BE2C (cell line): ENCODE data around the gene GNL1.
"Not testable (repeated sequence)": the region's sequence is repeated elsewhere in the genome, so short reads cannot be mapped to it uniquely, and the experiment has no call there.

ENCODE experiments used
- DNase-seq: peaks from one replicate; pipeline ENCODE4 v3.0.0-alpha.2; 2020
- H3K27me3 ChIP-seq: fragments of 250-450 bp; sonication (Bioruptor Pico); 2 replicates; pipeline ENCODE4 v1.5.1; 2020; ENCODE audit warnings: mild to moderate bottlenecking
- H3K36me3 ChIP-seq: fragments of 250-450 bp; sonication (Bioruptor Pico); 2 replicates; pipeline ENCODE4 v1.5.1; 2020; ENCODE audit warnings: mild to moderate bottlenecking
- H3K4me1 ChIP-seq: fragments of 250-450 bp; sonication (Bioruptor Pico); 2 replicates; pipeline ENCODE4 v1.5.1; 2020
- H3K4me3 ChIP-seq: 2 replicates; pipeline ENCODE4 v1.5.1; 2011; ENCODE audit warnings: low read depth, low read length
- H3K9me3 ChIP-seq: fragments of 250-450 bp; sonication (Bioruptor Pico); 2 replicates; pipeline ENCODE4 v1.5.1; 2020
- TF ChIP-seq, protein P1 (sequence below): IDR thresholded peaks from 2 replicates; pipeline ENCODE4 v1.5.1; 2012; ENCODE audit warnings: mild to moderate bottlenecking, low read depth, low read length

GNL1 gene

DNA sequence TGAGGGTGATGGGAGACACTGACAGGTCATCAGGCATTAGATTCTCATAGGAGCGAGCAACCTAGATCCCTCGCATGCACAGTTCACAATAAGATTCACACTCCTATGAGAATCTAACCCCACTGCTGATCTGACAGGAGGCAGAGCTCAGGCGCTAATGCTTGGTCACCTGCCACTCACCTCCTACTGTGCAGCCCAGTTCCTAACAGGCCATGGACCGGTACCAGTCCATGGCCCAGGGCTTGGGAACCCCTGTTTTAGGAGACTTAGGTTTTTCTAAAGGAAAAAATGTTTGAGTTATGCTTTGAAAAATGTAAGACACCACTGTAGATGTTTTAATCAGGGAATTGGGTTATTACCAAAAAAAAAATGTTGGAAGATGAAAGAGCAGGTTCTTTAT, 60.3 kb downstream of the GNL1 start:
- Histone ChIP-seq H3K36me3 (no peaks in the 10 kb centered on the region), H3K4me3 (no peak overlapping the region), H3K27me3 (peaks cover 35% of the 10 kb centered on the region), H3K9me3 (no peaks in the 10 kb centered on the region), H3K4me1 (no peaks in the 10 kb centered on the region)
- TF ChIP-seq, protein P1, sequence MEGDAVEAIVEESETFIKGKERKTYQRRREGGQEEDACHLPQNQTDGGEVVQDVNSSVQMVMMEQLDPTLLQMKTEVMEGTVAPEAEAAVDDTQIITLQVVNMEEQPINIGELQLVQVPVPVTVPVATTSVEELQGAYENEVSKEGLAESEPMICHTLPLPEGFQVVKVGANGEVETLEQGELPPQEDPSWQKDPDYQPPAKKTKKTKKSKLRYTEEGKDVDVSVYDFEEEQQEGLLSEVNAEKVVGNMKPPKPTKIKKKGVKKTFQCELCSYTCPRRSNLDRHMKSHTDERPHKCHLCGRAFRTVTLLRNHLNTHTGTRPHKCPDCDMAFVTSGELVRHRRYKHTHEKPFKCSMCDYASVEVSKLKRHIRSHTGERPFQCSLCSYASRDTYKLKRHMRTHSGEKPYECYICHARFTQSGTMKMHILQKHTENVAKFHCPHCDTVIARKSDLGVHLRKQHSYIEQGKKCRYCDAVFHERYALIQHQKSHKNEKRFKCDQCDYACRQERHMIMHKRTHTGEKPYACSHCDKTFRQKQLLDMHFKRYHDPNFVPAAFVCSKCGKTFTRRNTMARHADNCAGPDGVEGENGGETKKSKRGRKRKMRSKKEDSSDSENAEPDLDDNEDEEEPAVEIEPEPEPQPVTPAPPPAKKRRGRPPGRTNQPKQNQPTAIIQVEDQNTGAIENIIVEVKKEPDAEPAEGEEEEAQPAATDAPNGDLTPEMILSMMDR: no peak
- no peak for DNase-seq

DNA sequence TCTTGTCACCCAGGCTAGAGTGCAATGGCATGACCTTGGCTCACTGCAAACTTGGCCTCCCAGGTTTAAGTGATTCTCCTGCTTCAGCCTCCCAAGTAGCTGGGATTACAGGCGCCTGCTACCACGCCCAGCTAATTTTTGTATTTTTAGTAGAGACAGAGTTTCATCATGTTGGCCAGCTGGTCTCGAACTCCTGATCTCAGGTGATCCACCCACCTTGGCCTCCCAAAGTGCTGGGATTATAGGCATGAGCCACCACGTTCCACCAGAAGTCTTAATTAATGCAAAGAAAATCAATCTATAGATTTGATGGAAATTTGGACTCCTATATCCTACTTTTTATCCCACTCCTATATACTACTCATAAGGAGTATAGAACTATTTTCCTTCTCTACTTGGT, 61.2 kb downstream of the GNL1 start:
- not testable (repeated sequence) for H3K4me3 ChIP-seq, H3K4me1 ChIP-seq, H3K9me3 ChIP-seq, DNase-seq, H3K36me3 ChIP-seq
- H3K27me3 ChIP-seq: peaks cover 25% of the 10 kb centered on the region

DNA sequence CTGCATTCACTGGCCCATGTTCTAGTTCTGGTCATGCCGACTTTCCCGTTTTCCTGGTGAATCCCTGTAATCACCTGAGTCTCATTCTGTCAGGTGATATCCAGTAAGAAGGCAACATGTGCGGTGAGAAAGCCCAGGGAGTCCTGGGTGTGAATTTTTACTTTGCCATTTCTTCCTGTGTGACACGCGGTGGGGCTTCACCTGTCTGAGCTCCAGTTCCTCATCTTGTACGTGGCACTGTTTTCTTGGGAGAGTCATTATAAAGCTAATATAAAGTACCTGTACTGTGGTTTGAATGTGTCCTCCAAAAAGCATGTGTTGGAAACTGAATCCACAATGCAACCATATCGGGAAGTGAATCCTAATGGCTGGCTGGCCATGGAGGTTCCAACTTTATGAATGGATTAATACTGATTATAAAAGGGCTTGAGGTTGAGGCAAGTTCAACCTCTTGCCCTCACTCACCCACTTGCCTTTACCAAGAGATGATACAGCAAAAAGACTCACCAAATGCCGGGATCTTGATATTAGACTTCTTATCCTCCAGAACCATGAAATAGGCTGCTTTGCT, 61.9 kb downstream of the GNL1 start:
- TF ChIP-seq, protein P1: no peak
- H3K9me3 ChIP-seq: no peaks in the 10 kb centered on the region
- DNase-seq: no peak
- peaks cover 24% of the 10 kb centered on the region for H3K27me3 ChIP-seq
- no peak overlapping the region for H3K4me3 ChIP-seq
- no peaks in the 10 kb centered on the region for H3K36me3 ChIP-seq
- no peaks in the 10 kb centered on the region for H3K4me1 ChIP-seq

DNA sequence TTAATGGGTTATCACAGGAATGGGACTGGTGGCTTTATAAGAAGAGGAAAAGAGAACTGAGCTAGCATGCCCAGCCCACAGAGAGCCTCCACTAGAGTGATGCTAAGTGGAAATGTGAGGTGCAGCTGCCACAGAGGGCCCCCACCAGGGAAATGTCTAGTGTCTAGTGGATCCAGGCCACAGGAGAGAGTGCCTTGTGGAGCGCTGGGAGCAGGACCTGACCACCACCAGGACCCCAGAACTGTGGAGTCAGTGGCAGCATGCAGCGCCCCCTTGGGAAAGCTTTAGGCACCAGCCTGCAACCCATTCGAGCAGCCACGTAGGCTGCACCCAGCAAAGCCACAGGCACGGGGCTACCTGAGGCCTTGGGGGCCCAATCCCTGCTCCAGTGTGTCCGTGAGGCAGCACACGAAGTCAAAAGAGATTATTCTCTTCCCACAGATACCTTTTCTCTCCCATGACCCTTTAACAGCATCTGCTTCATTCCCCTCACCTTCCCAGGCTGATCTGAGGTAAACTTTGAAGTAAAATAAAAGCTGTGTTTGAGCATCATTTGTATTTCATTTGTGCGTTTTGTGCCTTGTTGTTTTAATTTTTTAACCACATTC, 62.5 kb downstream of the GNL1 start:
- DNase-seq: no peak
- no peaks in the 10 kb centered on the region for H3K36me3 ChIP-seq
- H3K9me3 ChIP-seq: no peaks in the 10 kb centered on the region
- H3K27me3 ChIP-seq: peaks cover 29% of the 10 kb centered on the region
- no peaks in the 10 kb centered on the region for H3K4me1 ChIP-seq
- no peak overlapping the region for H3K4me3 ChIP-seq
- TF ChIP-seq, protein P1: peak; percentile 37

DNA sequence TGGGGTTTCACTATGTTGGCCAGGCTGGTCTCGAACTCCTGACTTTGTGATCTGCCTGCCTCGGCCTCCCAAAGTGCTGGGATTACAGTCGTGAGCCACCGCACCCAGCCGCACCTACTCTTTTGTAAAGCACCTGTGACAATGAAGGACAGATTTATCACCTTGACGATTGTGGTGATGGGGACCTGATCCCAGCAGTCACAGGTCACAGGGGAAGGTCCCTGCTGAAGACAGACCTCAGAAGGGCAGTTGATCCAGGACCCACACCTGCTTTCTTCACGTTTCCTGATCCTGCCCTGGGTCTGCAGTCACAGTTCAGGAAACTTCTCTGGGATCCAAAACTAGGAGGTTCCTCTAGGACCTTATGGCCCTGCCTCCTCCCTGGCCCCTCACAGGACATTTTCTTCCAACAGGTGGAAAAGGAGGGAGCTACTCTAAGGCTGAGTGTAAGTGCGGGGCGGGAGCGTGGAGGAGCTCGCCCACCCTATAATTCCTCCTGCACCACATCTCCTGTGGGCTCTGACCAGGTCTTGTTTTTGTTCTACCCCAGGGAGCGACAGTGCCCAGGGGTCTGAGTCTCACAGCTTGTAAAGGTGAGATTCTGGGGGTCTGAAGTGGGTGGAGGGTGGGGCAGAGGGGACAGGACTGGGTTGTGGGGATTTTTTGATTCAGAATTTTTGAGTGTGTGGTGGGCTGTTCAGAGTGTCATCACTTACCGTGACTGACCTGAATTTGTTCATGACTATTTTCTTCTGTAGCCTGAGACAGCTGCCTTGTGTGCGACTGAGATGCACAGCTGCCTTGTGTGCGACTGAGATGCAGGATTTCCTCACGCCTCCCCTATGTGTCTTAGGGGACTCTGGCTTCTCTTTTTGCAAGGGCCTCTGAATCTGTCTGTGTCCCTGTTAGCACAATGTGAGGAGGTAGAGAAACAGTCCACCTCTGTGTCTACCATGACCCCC, 64.0 kb downstream of the GNL1 start:
- Histone ChIP-seq H3K36me3 (no peaks in the 10 kb centered on the region), H3K4me1 (no peaks in the 10 kb centered on the region), H3K27me3 (peaks cover 38% of the 10 kb centered on the region), H3K9me3 (no peaks in the 10 kb centered on the region), H3K4me3 (no peak overlapping the region)
- TF ChIP-seq, protein P1: no peak
- no peak for DNase-seq
